DOHH2 (cell line): Measurements from ENCODE around the gene SNAPC2.
A peak's percentile ranks its signal among the peaks of the same experiment; 100 is the strongest.

Experiments
- H3F3A ChIP-seq: fragments of 200-600 bp; sonication (generic), shearing (Covaris generic); 2 replicates; pipeline ENCODE4 v1.6.0; 2016; ENCODE audit warnings: antibody characterized with exemption, mild to moderate bottlenecking; ENCODE audit not compliant: control insufficient read depth, insufficient read depth
- H3K27ac ChIP-seq: fragments of 200-600 bp; sonication (generic); 2 replicates; pipeline ENCODE4 v1.5.1; 2014; ENCODE audit warnings: low read depth, mild to moderate bottlenecking, low read length, moderate library complexity
- H3K27me3 ChIP-seq: fragments of 200-600 bp; sonication (generic); 2 replicates; pipeline ENCODE4 v1.6.1; 2014; ENCODE audit warnings: mild to moderate bottlenecking, low read length, mixed read lengths; ENCODE audit not compliant: control insufficient read depth
- H3K36me3 ChIP-seq: fragments of 200-600 bp; sonication (generic); 2 replicates; pipeline ENCODE4 v1.6.1; 2014; ENCODE audit warnings: mild to moderate bottlenecking, low read length, moderate library complexity, mixed read lengths; ENCODE audit not compliant: control insufficient read depth
- H3K4me1 ChIP-seq: fragments of 200-600 bp; sonication (generic); 2 replicates; pipeline ENCODE4 v1.6.1; 2014; ENCODE audit warnings: mild to moderate bottlenecking, low read length, mixed read lengths; ENCODE audit not compliant: control insufficient read depth
- H3K4me2 ChIP-seq: fragments of 200-600 bp; sonication (generic); 2 replicates; pipeline ENCODE4 v1.6.0; 2014; ENCODE audit warnings: mild to moderate bottlenecking, low read length, moderate library complexity
- H3K4me3 ChIP-seq: fragments of 200-600 bp; sonication (generic); 2 replicates; pipeline ENCODE4 v1.5.1; 2014; ENCODE audit warnings: mild to moderate bottlenecking, low read length, mixed read lengths
- H3K79me2 ChIP-seq: fragments of 200-600 bp; sonication (generic); 2 replicates; pipeline ENCODE4 v1.6.1; 2014; ENCODE audit warnings: mild to moderate bottlenecking, low read length, mixed read lengths; ENCODE audit not compliant: control insufficient read depth
- H3K9me2 ChIP-seq: fragments of 200-600 bp; sonication (generic); replicated peaks from 2 replicates; pipeline ENCODE4 v1.6.1; 2014; ENCODE audit warnings: mild to moderate bottlenecking, low read length, mixed read lengths; ENCODE audit not compliant: control insufficient read depth
- H3K9me3 ChIP-seq: fragments of 200-600 bp; sonication (generic); 2 replicates; pipeline ENCODE4 v1.6.1; 2014; ENCODE audit warnings: antibody characterized with exemption, low read length, mixed read lengths; ENCODE audit not compliant: control insufficient read depth, insufficient read depth
- H4K20me1 ChIP-seq: fragments of 200-600 bp; sonication (generic); 2 replicates; pipeline ENCODE4 v1.6.0; 2014; ENCODE audit warnings: low read depth, mild to moderate bottlenecking, antibody characterized with exemption, low read length, moderate library complexity; ENCODE audit not compliant: control insufficient read depth, insufficient read depth
- CTCF ChIP-seq: fragments of 200-600 bp; sonication (generic); IDR thresholded peaks from one replicate; pipeline ENCODE4 v1.5.1; 2014; ENCODE audit warnings: antibody characterized with exemption, mild to moderate bottlenecking, low read depth, low read length; ENCODE audit not compliant: poor library complexity, severe bottlenecking
- EZH2phosphoT487 ChIP-seq: fragments of 200-600 bp; sonication (generic); IDR thresholded peaks from 2 replicates; pipeline ENCODE4 v1.6.1; 2017; ENCODE audit warnings: borderline replicate concordance, mild to moderate bottlenecking, antibody characterized with exemption, low read length, moderate library complexity, mixed read lengths

SNAPC2 gene

GRCh38 chr19:7901337-7901736 lies 18.8 kb upstream of the SNAPC2 start:
- no peak overlapping the region for H3K4me2 ChIP-seq
- H3K27ac ChIP-seq = no peak overlapping the region
- peaks cover 18% of the 10 kb centered on the region for H3K4me1 ChIP-seq

GRCh38 chr19:7902796-7903243 lies 17.3 kb upstream of the SNAPC2 start:
- H3K4me3 ChIP-seq = peak overlapping the region; percentile 78
- no peaks in the 10 kb centered on the region for H3K9me3 ChIP-seq
- peaks cover 18% of the 10 kb centered on the region for H3K4me1 ChIP-seq
- TF ChIP-seq EZH2phosphoT487 = no peak
- no peak for TF ChIP-seq CTCF
- peaks cover 20% of the 10 kb centered on the region for H3K36me3 ChIP-seq
- no peaks in the 10 kb centered on the region for H3F3A ChIP-seq
- peaks cover 42% of the 10 kb centered on the region for H3K79me2 ChIP-seq
- H3K9me2 ChIP-seq = no peaks in the 10 kb centered on the region
- peak overlapping the region; percentile 94 for H3K4me2 ChIP-seq
- H3K27ac ChIP-seq = peak overlapping the region; percentile 16; the same call in 1 of the 2 replicates
- H4K20me1 ChIP-seq = peaks cover 14% of the 10 kb centered on the region
- no peaks in the 10 kb centered on the region for H3K27me3 ChIP-seq

More at GRCh38 chr19:7901337-7901736, 18.8 kb upstream of the SNAPC2 start:
- no peaks in the 10 kb centered on the region for H3K9me3 ChIP-seq
- H3K36me3 ChIP-seq = peaks cover 20% of the 10 kb centered on the region
- TF ChIP-seq EZH2phosphoT487 (no peak), CTCF (no peak)
- peaks cover 32% of the 10 kb centered on the region for H3K79me2 ChIP-seq
- no peaks in the 10 kb centered on the region for H3K27me3 ChIP-seq
- no peaks in the 10 kb centered on the region for H3K9me2 ChIP-seq
- no peaks in the 10 kb centered on the region for H3F3A ChIP-seq
- H4K20me1 ChIP-seq = peaks cover 14% of the 10 kb centered on the region
- H3K4me3 ChIP-seq = no peak overlapping the region

GRCh38 chr19:7903244-7904073 lies 16.7 kb upstream of the SNAPC2 start, which contains the start of gene MAP2K7:
Gene MAP2K7 (plus strand): TSS chr19:7903877. CDS start chr19:7903945, 68 bp downstream.
- Histone ChIP-seq H3K9me2 (no peaks in the 10 kb centered on the region), H3K36me3 (peaks cover 20% of the 10 kb centered on the region), H3F3A (no peaks in the 10 kb centered on the region), H3K79me2 (peaks cover 45% of the 10 kb centered on the region), H3K27ac (peak within 1 kb of the TSS; percentile 47), H3K4me3 (peak within 1 kb of the TSS; percentile 98), H3K4me2 (peak within 1 kb of the TSS; percentile 98), H3K4me1 (peaks cover 18% of the 10 kb centered on the region), H4K20me1 (peaks cover 14% of the 10 kb centered on the region), H3K27me3 (no peaks in the 10 kb centered on the region), H3K9me3 (no peaks in the 10 kb centered on the region)
- TF ChIP-seq EZH2phosphoT487 = no peak
- peak; percentile 80 for TF ChIP-seq CTCF
